ENCODE results near the gene DEDD2.

- TF ChIP-seq CTCF (IDR thresholded peaks at IDR 0.05; ENCODE audit: poor library complexity, severe bottlenecking) (no peak), EZH2 (IDR thresholded peaks at IDR 0.05; ENCODE audit: borderline replicate concordance, insufficient read depth, low read length, poor library complexity, severe bottlenecking) (no peak)
Measured at GRCh38 chr19:42242069-42242511, 24.6 kb upstream of the DEDD2 start.
